Panc1 (cell line): ENCODE measurements around the gene SPRED2. TPM values are rescaled to one million over a fixed set of nuclear protein-coding genes. Genes with fewer than 3 reads are reported as not detected.

ENCODE experiments used
- ATAC-seq: fragments of 200-7000 bp; cut with Tn5 transposase; 2 replicates; pipeline ENCODE4 v1.9.1; 2020; ENCODE audit warnings: mild to moderate bottlenecking, moderate library complexity
- BruUV-seq: library from RNA; stranded (reverse); fragments of 400-500 nt; replicated peaks from 2 replicates; lab custom pipeline; 2021; lab: Mats Ljungman, UMichigan
- CTCF ChIA-PET: fragments of 300-600 bp; sonication (Branson Sonifier 250); formaldehyde crosslinking; loops from one replicate; lab custom pipeline; 2022; ENCODE audit warnings: antibody characterized with exemption; lab: Charles Lee
- POLR2A ChIA-PET: fragments of 300-600 bp; sonication (Branson Sonifier 250); formaldehyde crosslinking; loops from one replicate; lab custom pipeline; 2022; ENCODE audit warnings: antibody characterized with exemption; lab: Charles Lee
- DNase-seq: peaks from one replicate; pipeline ENCODE4 v3.0.0-alpha.2; 2010; ENCODE audit warnings: low read depth, low spot score
- H3K27ac ChIP-seq: 2 replicates; pipeline ENCODE4 v1.5.1; 2011; ENCODE audit warnings: mild to moderate bottlenecking, low read length, inconsistent platforms
- H3K27me3 ChIP-seq: fragments of 200-500 bp; sonication (Bioruptor generic); 2 replicates; pipeline ENCODE4 v1.6.0; 2014; ENCODE audit warnings: low read length, inconsistent platforms; ENCODE audit not compliant: control insufficient read depth, insufficient read depth
- H3K36me3 ChIP-seq: fragments of 200-500 bp; sonication (Bioruptor generic); 2 replicates; pipeline ENCODE4 v1.5.1; 2014; ENCODE audit warnings: inconsistent platforms, mild to moderate bottlenecking, low read length, moderate library complexity; ENCODE audit not compliant: control insufficient read depth, insufficient read depth
- H3K4me1 ChIP-seq: 2 replicates; pipeline ENCODE4 v1.5.1; 2011; ENCODE audit warnings: inconsistent platforms, mild to moderate bottlenecking, low read length, moderate library complexity; ENCODE audit not compliant: control insufficient read depth, insufficient read depth
- H3K4me3 ChIP-seq, 2 experiments: 2 replicates each; pipeline ENCODE4 v1.5.1; 2011 to 2012; ENCODE audit warnings: low read depth in 2 of 2, low read length in 2 of 2, mild to moderate bottlenecking in 2 of 2, inconsistent platforms in 1 of 2, moderate library complexity in 1 of 2
- H3K9me3 ChIP-seq: fragments of 200-500 bp; sonication (Bioruptor generic); 2 replicates; pipeline ENCODE4 v1.5.1; 2014; ENCODE audit warnings: low read depth, mild to moderate bottlenecking, inconsistent platforms, low read length, moderate library complexity; ENCODE audit not compliant: control insufficient read depth, insufficient read depth
- CTCF ChIP-seq: fragments of 450-650 bp; IDR thresholded peaks from 2 replicates; pipeline ENCODE4 v1.5.1; 2017; ENCODE audit warnings: mild to moderate bottlenecking
- POLR2AphosphoS5 ChIP-seq: IDR thresholded peaks from 2 replicates; pipeline ENCODE4 v1.6.1; 2012; ENCODE audit warnings: mild to moderate bottlenecking, low read depth, low read length, moderate library complexity
- REST ChIP-seq, 2 experiments: IDR thresholded peaks; 2 replicates each; pipeline ENCODE4 v1.6.1; 2011 to 2012; ENCODE audit warnings: low read depth in 2 of 2, control low read depth in 1 of 2, low read length in 1 of 2, mild to moderate bottlenecking in 1 of 2, moderate library complexity in 1 of 2; ENCODE audit not compliant: insufficient read depth in 1 of 2
- SIN3A ChIP-seq: IDR thresholded peaks from 2 replicates; pipeline ENCODE4 v1.6.1; 2012; ENCODE audit warnings: low read depth, mild to moderate bottlenecking, low read length, moderate library complexity, borderline replicate concordance; ENCODE audit not compliant: insufficient read depth
- TCF7L2 ChIP-seq: IDR thresholded peaks from 2 replicates; pipeline ENCODE4 v1.6.1; 2011; ENCODE audit warnings: mild to moderate bottlenecking, low read depth, low read length, inconsistent platforms
- in situ Hi-C: cut with HindIII; loops from 2 replicates; pipeline ENCODE4 v1.10.0; 2016; ENCODE audit warnings: low sequenced_read_pairs, low pct_unique_long_range_greater_than_20kb
- intact Hi-C: fragments of 100-400 bp; cut with micrococcal nuclease; formaldehyde crosslinking; loops from one replicate; pipeline ENCODE4 v1.10.0; 2022; ENCODE audit not compliant: unreplicated experiment
- total RNA-seq: library from RNA; stranded (reverse); gene quantifications from one replicate; pipeline ENCODE4 v1.2.1, GENCODE V29; 2021; ENCODE audit not compliant: unreplicated experiment

SPRED2 gene
- total RNA-seq, 1 experiment from 2014 or later: 60.1 TPM

- peak overlapping the region in 1 of 2 experiments; percentile 21; a peak in 1 of 4 replicates for H3K4me3 ChIP-seq
- TF ChIP-seq POLR2AphosphoS5 (no peak), SIN3A (no peak), REST (IDR thresholded peaks at IDR 0.05; ENCODE audit: insufficient read depth in 1 of 2, low read depth in 2 of 2, low read length in 1 of 2) (no peak), CTCF (no peak), TCF7L2 (no peak)
- peak overlapping the region; percentile 41 for H3K27ac ChIP-seq
- intact Hi-C loops: no loop called here
- H3K9me3 ChIP-seq: no peaks in the 10 kb centered on the region
- no peaks in the 10 kb centered on the region for H3K27me3 ChIP-seq
- H3K4me1 ChIP-seq: peaks cover 25% of the 10 kb centered on the region
- BruUV-seq: no TSS peak
- ATAC-seq (peak; percentile 89), DNase-seq (peak; percentile 48)
- H3K36me3 ChIP-seq: no peaks in the 10 kb centered on the region
- ChIA-PET POLR2A (no interaction called here), CTCF (interaction anchor here (0.6 kb wide), 1 partner anchor 96 kb away, joined by 9 read pairs; no protein-coding TSS in a partner anchor)
- in situ Hi-C loops: no loop called here
These were observed 131.4 kb downstream of the SPRED2 start for GRCh38 chr2:65300761-65301711.

GRCh38 chr2:65300134-65300760 is 132.2 kb downstream of the SPRED2 start:
- BruUV-seq: no TSS peak
- H3K4me1 ChIP-seq: peaks cover 25% of the 10 kb centered on the region
- in situ Hi-C loops (no loop called here), intact Hi-C loops (no loop called here)
- H3K27ac ChIP-seq: no peak overlapping the region; the same call in 1 of the 2 replicates
- TF ChIP-seq REST (IDR thresholded peaks at IDR 0.05; ENCODE audit: insufficient read depth in 1 of 2, low read depth in 2 of 2, low read length in 1 of 2) (0 out of 4 replicates have a peak, but pooled peaks of 1 of the 2 experiments have one; percentile 37), TCF7L2 (no peak), CTCF (no peak), POLR2AphosphoS5 (no peak), SIN3A (no peak)
- no peak overlapping the region for H3K4me3 ChIP-seq
- no peaks in the 10 kb centered on the region for H3K36me3 ChIP-seq
- H3K27me3 ChIP-seq: no peaks in the 10 kb centered on the region
- POLR2A ChIA-PET: no interaction called here
- ATAC-seq: peak; percentile 31
- CTCF ChIA-PET: no interaction called here
- no peak for DNase-seq
- H3K9me3 ChIP-seq: no peaks in the 10 kb centered on the region
